GM19239 (cell line): ENCODE measurements around the gene RAD51B.
A peak's percentile ranks its signal among the peaks of the same experiment; 100 is the strongest.
"Not testable (repeated sequence)": the region's sequence is repeated elsewhere in the genome, so short reads cannot be mapped to it uniquely, and the experiment has no call there.

Source experiments
- DNase-seq: peaks from one replicate; pipeline ENCODE4 v3.0.0; 2011; ENCODE audit warnings: low spot score; ENCODE audit not compliant: insufficient read length
- FAIRE-seq: peaks from 2 replicates; lab custom pipeline; 2011; peaks lifted over from hg19 to GRCh38; lab: Jason Lieb, UNC

The RAD51B gene

GRCh38 chr14:68251769-68252100 lies 432.2 kb downstream of the RAD51B start:
- FAIRE-seq (no peak), DNase-seq (no peak)

GRCh38 chr14:68253160-68253780 lies 433.7 kb downstream of the RAD51B start:
- peak; percentile 73 for FAIRE-seq
- no peak for DNase-seq

GRCh38 chr14:68253878-68254528 lies 434.4 kb downstream of the RAD51B start:
- FAIRE-seq (no peak), DNase-seq (no peak)

- no peak for DNase-seq
- FAIRE-seq, result no peak
Measured at GRCh38 chr14:68254669-68255527, 435.3 kb downstream of the RAD51B start.

- no peak for DNase-seq
- no peak for FAIRE-seq
Measured at GRCh38 chr14:68255693-68256178, 436.2 kb downstream of the RAD51B start.

GRCh38 chr14:68257969-68258368 lies 438.4 kb downstream of the RAD51B start:
- DNase-seq, result no peak
- no peak for FAIRE-seq

GRCh38 chr14:68258995-68259394 lies 439.4 kb downstream of the RAD51B start:
- not testable (repeated sequence) for FAIRE-seq, DNase-seq

- peak; percentile 28 for FAIRE-seq
- DNase-seq, result no peak
Measured at GRCh38 chr14:68260121-68260520, 440.5 kb downstream of the RAD51B start.

GRCh38 chr14:68261092-68261842 lies 441.7 kb downstream of the RAD51B start:
- no peak for DNase-seq
- no peak for FAIRE-seq

GRCh38 chr14:68262567-68262966 lies 443.0 kb downstream of the RAD51B start:
- DNase-seq (no peak), FAIRE-seq (peak; percentile 70)

- DNase-seq (no peak), FAIRE-seq (peak; percentile 76)
Measured at GRCh38 chr14:68263563-68264259, 444.1 kb downstream of the RAD51B start.

GRCh38 chr14:68264260-68264569 lies 444.6 kb downstream of the RAD51B start:
- FAIRE-seq, result peak; percentile 79
- DNase-seq, result no peak

- peak; percentile 84 for FAIRE-seq
Measured at GRCh38 chr14:68266998-68267397, 447.4 kb downstream of the RAD51B start.

GRCh38 chr14:68268197-68268596 lies 448.6 kb downstream of the RAD51B start:
- DNase-seq, result no peak
- FAIRE-seq, result peak; percentile 99

More at GRCh38 chr14:68266998-68267397, 447.4 kb downstream of the RAD51B start:
- DNase-seq, result no peak

GRCh38 chr14:68268719-68269118 lies 449.1 kb downstream of the RAD51B start:
- no peak for DNase-seq
- FAIRE-seq, result peak; percentile 77

GRCh38 chr14:68269136-68269927 lies 449.8 kb downstream of the RAD51B start:
- DNase-seq (no peak), FAIRE-seq (no peak)

GRCh38 chr14:68270342-68270741 lies 450.8 kb downstream of the RAD51B start:
- peak; percentile 21 for FAIRE-seq
- DNase-seq, result no peak

- peak; percentile 95 for FAIRE-seq
Measured at GRCh38 chr14:68271913-68272391, 452.4 kb downstream of the RAD51B start.

GRCh38 chr14:68273413-68273812 lies 453.8 kb downstream of the RAD51B start:
- peak; percentile 70 for FAIRE-seq
- DNase-seq, result no peak

More at GRCh38 chr14:68271913-68272391, 452.4 kb downstream of the RAD51B start:
- DNase-seq, result no peak
